Right lobe of liver (tissue), 6 donors: ENCODE results near the gene PHACTR2. TPM values are rescaled to one million over a fixed set of nuclear protein-coding genes. Genes with fewer than 3 reads are reported as not detected.

Experiments used
- ATAC-seq, 4 donors: fragments of 200-7000 bp; cut with Tn5 transposase; one replicate each; pipeline ENCODE4 v1.9.1; 2020; ENCODE audit warnings: mild to moderate bottlenecking in 4 of 4, moderate library complexity in 4 of 4
- DNase-seq, 3 donors: peaks; one replicate each; pipeline ENCODE4 v3.0.0-alpha.2; 2020
- H3K27ac ChIP-seq, 3 donors: fragments of 200-600 bp; one replicate each; pipeline ENCODE4 v1.8.0; 2022
- H3K27me3 ChIP-seq, 2 donors: fragments of 200-600 bp; one replicate each; pipeline ENCODE4 v1.8.0; 2022
- H3K36me3 ChIP-seq, 4 donors: fragments of 200-600 bp; sonication (generic) in 1 of 4; one replicate each; pipeline versions ENCODE4 v1.5.1 to v1.8.0; 2017 to 2022; ENCODE audit warnings: control low read depth in 1 of 4
- H3K4me1 ChIP-seq, 4 donors: fragments of 200-600 bp; sonication (generic) in 1 of 4; one replicate each; pipeline versions ENCODE4 v1.5.1 to v1.8.0; 2017 to 2022; ENCODE audit warnings: control low read depth in 1 of 4
- H3K4me3 ChIP-seq, 3 donors: fragments of 200-600 bp; one replicate each; pipeline ENCODE4 v1.8.0; 2022
- H3K9me3 ChIP-seq, 4 donors: fragments of 200-600 bp; sonication (generic) in 1 of 4; one replicate each; pipeline versions ENCODE4 v1.5.1 to v1.8.0; 2017 to 2022; ENCODE audit warnings: control low read depth in 1 of 4
- CTCF ChIP-seq, 4 donors: fragments of 200-600 bp in 3 of 4; fragments of 450-650 bp in 1 of 4; IDR thresholded peaks; one replicate each; pipeline versions ENCODE4 v1.5.1 to v1.8.0; 2016 to 2022; ENCODE audit warnings: antibody characterized with exemption in 4 of 4, mild to moderate bottlenecking in 2 of 4
- POLR2A ChIP-seq: fragments of 450-650 bp; IDR thresholded peaks from one replicate; pipeline ENCODE4 v1.6.1; 2017; ENCODE audit warnings: antibody characterized with exemption, mild to moderate bottlenecking
- WGBS: methylation state at CpG from one replicate; pipeline ENCODE4 v1.1.6; 2018; ENCODE audit warnings: low coverage, low lambda C conversion rate; ENCODE audit not compliant: insufficient coverage; ENCODE audit errors: missing lambda C conversion rate; 5-methylcytosine and 5-hydroxymethylcytosine counted together
- intact Hi-C, 2 donors: fragments of 100-400 bp; cut with DNase I; formaldehyde crosslinking; loops; one replicate each; pipeline versions ENCODE4 v1.11.2 to v1.14.1; 2022
- total RNA-seq, 6 experiments: library from RNA; depleted of rRNA in 2 of 6; stranded (reverse); fragments of >200 nt in 2 of 6; fragmentation: NEBNext Ultra II Directional in 3 of 6; extraction: Animal tissue kit (Norgen Biotek cat#: 25700) in 3 of 6; gene quantifications; one replicate each; pipeline versions ENCODE4 v1.1.0 to v1.2.4, GENCODE V29; 2016 to 2023
- donor health status: DM: no; HTN: yes; CAD: no.
- donor health status: DM: no; HTN: no; CAD: no.
- donor health status: DM: no; HTN: no; CAD: no.
- donor health status: DM: no; HTN: yes; CAD: no.
- donor health status: DM: no; HTN: yes; CAD: no.

The PHACTR2 gene
- total RNA-seq, 6 experiments from 2014 or later: 14.0 to 62.7 (median 20.9) TPM

GRCh38 chr6:143773506-143774150, 95.9 kb downstream of the PHACTR2 start:
- peak in 3 of 4 donors; percentile 35 to 48 (median 39) for ATAC-seq
- 43% methylated on average over 5 of the region's 5 CpGs for WGBS
- TF ChIP-seq POLR2A: no peak
- no peak for TF ChIP-seq CTCF (IDR thresholded peaks at IDR 0.05)

GRCh38 chr6:143774347-143774746, 96.6 kb downstream of the PHACTR2 start:
- ATAC-seq (peak; percentile 63 to 89 (median 82)), DNase-seq (peak in 1 of 3 donors; percentile 68)
- WGBS: 33% methylated on average over 2 of the region's 2 CpGs
- Histone ChIP-seq H3K4me3 (no peak overlapping the region), H3K4me1 (peaks cover 0 to 22% (median 0%) of the 10 kb centered on the region in 4 donors), H3K27ac (peak overlapping the region in 1 of 3 donors; percentile 26), H3K9me3 (no peaks in the 10 kb centered on the region), H3K27me3 (no peaks in the 10 kb centered on the region), H3K36me3 (peaks cover 0 to 8% (median 0%) of the 10 kb centered on the region in 4 donors)
- TF ChIP-seq CTCF (IDR thresholded peaks at IDR 0.05) (no peak), POLR2A (no peak)
- intact Hi-C loops: no loop called here

More at GRCh38 chr6:143773506-143774150, 95.9 kb downstream of the PHACTR2 start:
- Histone ChIP-seq H3K27ac (peak overlapping the region in 1 of 3 donors; percentile 26), H3K4me1 (peaks cover 0 to 22% (median 0%) of the 10 kb centered on the region in 4 donors), H3K36me3 (peaks cover 0 to 8% (median 0%) of the 10 kb centered on the region in 4 donors), H3K9me3 (no peaks in the 10 kb centered on the region), H3K27me3 (no peaks in the 10 kb centered on the region), H3K4me3 (no peak overlapping the region)
- DNase-seq: no peak
- intact Hi-C loops: no loop called here

DNA sequence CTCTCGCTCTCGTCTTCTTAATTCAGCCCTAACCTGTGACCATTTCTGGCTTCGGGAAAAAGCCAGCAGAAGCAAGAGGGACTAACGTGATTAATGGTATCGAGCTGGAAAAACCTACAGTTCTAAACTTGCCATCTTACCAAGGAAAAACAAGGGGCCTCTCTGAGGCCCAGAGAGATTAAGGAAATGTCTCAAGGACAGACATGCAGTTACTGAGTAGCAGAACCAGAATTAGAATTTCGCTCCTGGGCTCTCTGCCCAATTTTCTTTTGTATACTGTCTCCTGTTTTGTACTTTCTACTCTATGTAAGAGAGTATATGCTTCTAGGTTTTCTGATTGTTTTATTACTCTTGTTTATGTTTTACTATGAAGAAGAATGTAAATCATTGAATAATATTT, 97.6 kb downstream of the PHACTR2 start:
- no peak for TF ChIP-seq POLR2A
- TF ChIP-seq CTCF (IDR thresholded peaks at IDR 0.05): no peak
- 80% methylated on average over 3 of the region's 6 CpGs for WGBS
- Histone ChIP-seq H3K27me3 (no peaks in the 10 kb centered on the region), H3K4me3 (no peak overlapping the region), H3K9me3 (no peaks in the 10 kb centered on the region), H3K36me3 (peaks cover 0 to 8% (median 0%) of the 10 kb centered on the region in 4 donors), H3K4me1 (peaks cover 0 to 22% (median 0%) of the 10 kb centered on the region in 4 donors), H3K27ac (no peak overlapping the region)
- ATAC-seq (peak in 1 of 4 donors; percentile 33), DNase-seq (no peak)
- intact Hi-C loops: no loop called here

- WGBS: 40% methylated on average over 2 of the region's 2 CpGs
- TF ChIP-seq POLR2A (no peak), CTCF (IDR thresholded peaks at IDR 0.05) (no peak)
- Histone ChIP-seq H3K36me3 (peaks cover 0 to 13% (median 4%) of the 10 kb centered on the region in 4 donors), H3K4me3 (no peak overlapping the region), H3K27me3 (no peaks in the 10 kb centered on the region), H3K4me1 (peaks cover 0 to 12% (median 0%) of the 10 kb centered on the region in 4 donors), H3K27ac (no peak overlapping the region), H3K9me3 (no peaks in the 10 kb centered on the region)
- ATAC-seq (peak; percentile 31 to 61 (median 43)), DNase-seq (no peak)
- intact Hi-C loops: no loop called here
Observed at GRCh38 chr6:143778926-143779325, 101.2 kb downstream of the PHACTR2 start.
